ENCODE results near the gene BRIP1.

BRIP1 gene

GRCh38 chr17:61658183-61658582 is 205.1 kb downstream of the BRIP1 start:
- TF ChIP-seq CTCF (IDR thresholded peaks at IDR 0.05): no peak
- TF ChIP-seq ZFX (IDR thresholded peaks at IDR 0.05; ENCODE audit: borderline replicate concordance): no peak
- H3K27ac ChIP-seq: no peak overlapping the region

GRCh38 chr17:61657338-61657737 is 206.0 kb downstream of the BRIP1 start:
- TF ChIP-seq ZFX (IDR thresholded peaks at IDR 0.05; ENCODE audit: borderline replicate concordance): no peak
- TF ChIP-seq CTCF (IDR thresholded peaks at IDR 0.05): no peak
- no peak overlapping the region for H3K27ac ChIP-seq

GRCh38 chr17:61656721-61657217 is 206.6 kb downstream of the BRIP1 start:
- no peak overlapping the region for H3K27ac ChIP-seq
- TF ChIP-seq CTCF (IDR thresholded peaks at IDR 0.05) (no peak), ZFX (IDR thresholded peaks at IDR 0.05; ENCODE audit: borderline replicate concordance) (no peak)

- no peak overlapping the region for H3K27ac ChIP-seq
- TF ChIP-seq CTCF (IDR thresholded peaks at IDR 0.05) (no peak), ZFX (IDR thresholded peaks at IDR 0.05; ENCODE audit: borderline replicate concordance) (no peak)
Observed at GRCh38 chr17:61650749-61651148, 212.6 kb downstream of the BRIP1 start.

GRCh38 chr17:61648587-61648986 is 214.7 kb downstream of the BRIP1 start:
- TF ChIP-seq ZFX (IDR thresholded peaks at IDR 0.05; ENCODE audit: borderline replicate concordance): no peak
- TF ChIP-seq CTCF (IDR thresholded peaks at IDR 0.05): no peak
- no peak overlapping the region for H3K27ac ChIP-seq

- H3K27ac ChIP-seq: no peak overlapping the region
- TF ChIP-seq CTCF (IDR thresholded peaks at IDR 0.05) (no peak), ZFX (IDR thresholded peaks at IDR 0.05; ENCODE audit: borderline replicate concordance) (no peak)
Observed at GRCh38 chr17:61647047-61647446, 216.3 kb downstream of the BRIP1 start.

GRCh38 chr17:61646482-61646881 is 216.8 kb downstream of the BRIP1 start:
- H3K27ac ChIP-seq: no peak overlapping the region
- TF ChIP-seq ZFX (IDR thresholded peaks at IDR 0.05; ENCODE audit: borderline replicate concordance) (no peak), CTCF (IDR thresholded peaks at IDR 0.05) (no peak)
